Type B pancreatic cell (in vitro differentiated cells): ENCODE measurements around the gene MANBA. TPM values are rescaled to one million over a fixed set of nuclear protein-coding genes. Genes with fewer than 3 reads are reported as not detected.

Source experiments
- DNase-seq: peaks from one replicate; pipeline ENCODE4 v3.0.0; 2021; ENCODE audit warnings: mixed read lengths; ENCODE audit not compliant: unreplicated experiment; ENCODE audit errors: extremely low spot score
- H3K27ac Mint-ChIP-seq: 2 replicates; pipeline ENCODE4 v1.8.0; 2021; ENCODE audit warnings: mild to moderate bottlenecking, mixed read lengths
- H3K27me3 Mint-ChIP-seq: 2 replicates; pipeline ENCODE4 v1.8.0; 2021; ENCODE audit warnings: mixed read lengths
- H3K36me3 Mint-ChIP-seq: 2 replicates; pipeline ENCODE4 v1.8.0; 2021; ENCODE audit warnings: mixed read lengths
- H3K4me1 Mint-ChIP-seq: one replicate; pipeline ENCODE4 v1.8.0; 2021; ENCODE audit warnings: mixed read lengths; ENCODE audit not compliant: unreplicated experiment
- H3K4me3 Mint-ChIP-seq: 2 replicates; pipeline ENCODE4 v1.8.0; 2021; ENCODE audit warnings: mild to moderate bottlenecking, mixed read lengths
- H3K9me3 Mint-ChIP-seq: 2 replicates; pipeline ENCODE4 v1.8.0; 2021; ENCODE audit warnings: mixed read lengths
- total RNA-seq: library from RNA; stranded (reverse); gene quantifications from 2 replicates; pipeline ENCODE4 v1.2.1, GENCODE V29; 2021; ENCODE audit warnings: low replicate concordance
- TF ChIP-seq, protein P1 (sequence below): fragments of 200-600 bp; sonication (generic); conservative IDR thresholded peaks from 2 replicates; pipeline ENCODE4 v1.5.0; 2021; ENCODE audit warnings: antibody characterized with exemption, mild to moderate bottlenecking

Gene MANBA
- total RNA-seq, 1 donor from 2014 or later, result 32.4 TPM

DNA sequence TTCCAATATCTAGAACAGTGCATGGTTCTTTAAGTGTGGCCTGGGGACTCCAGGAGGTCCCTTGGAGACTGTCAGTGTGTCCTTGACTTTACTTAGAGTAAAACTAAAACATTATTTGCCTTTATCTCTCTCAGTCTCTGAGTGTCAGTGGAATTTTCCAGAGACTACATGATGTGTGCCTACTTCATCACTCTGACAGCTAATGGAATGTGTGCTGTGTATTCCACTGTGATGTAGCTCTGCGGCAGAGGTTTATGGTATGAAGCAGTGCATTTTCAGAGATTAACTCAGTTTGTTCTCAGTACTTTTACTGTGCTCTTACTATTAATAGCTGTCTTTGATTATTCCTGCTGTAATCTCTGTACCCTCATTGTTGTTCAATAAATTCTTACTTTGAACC is 85.6 kb downstream of the MANBA start:
- Mint-ChIP-seq H3K27me3 (no peaks in the 10 kb centered on the region), H3K9me3 (no peaks in the 10 kb centered on the region), H3K4me3 (no peak overlapping the region), H3K27ac (peak overlapping the region; percentile 14), H3K4me1 (peaks cover 11% of the 10 kb centered on the region), H3K36me3 (peaks cover 7% of the 10 kb centered on the region)
- TF ChIP-seq, protein P1, sequence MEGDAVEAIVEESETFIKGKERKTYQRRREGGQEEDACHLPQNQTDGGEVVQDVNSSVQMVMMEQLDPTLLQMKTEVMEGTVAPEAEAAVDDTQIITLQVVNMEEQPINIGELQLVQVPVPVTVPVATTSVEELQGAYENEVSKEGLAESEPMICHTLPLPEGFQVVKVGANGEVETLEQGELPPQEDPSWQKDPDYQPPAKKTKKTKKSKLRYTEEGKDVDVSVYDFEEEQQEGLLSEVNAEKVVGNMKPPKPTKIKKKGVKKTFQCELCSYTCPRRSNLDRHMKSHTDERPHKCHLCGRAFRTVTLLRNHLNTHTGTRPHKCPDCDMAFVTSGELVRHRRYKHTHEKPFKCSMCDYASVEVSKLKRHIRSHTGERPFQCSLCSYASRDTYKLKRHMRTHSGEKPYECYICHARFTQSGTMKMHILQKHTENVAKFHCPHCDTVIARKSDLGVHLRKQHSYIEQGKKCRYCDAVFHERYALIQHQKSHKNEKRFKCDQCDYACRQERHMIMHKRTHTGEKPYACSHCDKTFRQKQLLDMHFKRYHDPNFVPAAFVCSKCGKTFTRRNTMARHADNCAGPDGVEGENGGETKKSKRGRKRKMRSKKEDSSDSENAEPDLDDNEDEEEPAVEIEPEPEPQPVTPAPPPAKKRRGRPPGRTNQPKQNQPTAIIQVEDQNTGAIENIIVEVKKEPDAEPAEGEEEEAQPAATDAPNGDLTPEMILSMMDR, result no peak
- DNase-seq, result no peak

DNA sequence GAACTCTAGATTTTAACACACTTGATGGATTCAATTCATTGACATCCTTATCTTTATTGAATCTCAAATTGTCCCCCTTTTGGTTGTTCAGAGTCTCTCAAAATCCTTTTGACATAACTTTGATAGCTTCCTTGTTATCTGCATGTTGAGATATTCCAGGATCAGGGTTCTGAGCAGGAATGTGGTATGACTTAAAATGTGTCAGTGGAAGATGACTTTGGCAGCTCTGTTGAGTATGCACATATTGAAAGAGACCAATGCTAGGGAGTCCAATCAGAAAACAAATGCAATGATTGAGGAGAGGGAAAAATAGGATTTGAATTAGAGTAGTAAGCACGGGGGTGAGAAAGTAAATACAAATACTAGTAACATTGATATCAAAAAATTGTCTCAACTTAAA is 93.8 kb downstream of the MANBA start:
- TF ChIP-seq, protein P1, result no peak
- no peak for DNase-seq
- Mint-ChIP-seq H3K36me3 (peaks cover 5% of the 10 kb centered on the region), H3K27me3 (no peaks in the 10 kb centered on the region), H3K4me3 (no peak overlapping the region), H3K9me3 (no peaks in the 10 kb centered on the region), H3K4me1 (no peaks in the 10 kb centered on the region), H3K27ac (no peak overlapping the region)

DNA sequence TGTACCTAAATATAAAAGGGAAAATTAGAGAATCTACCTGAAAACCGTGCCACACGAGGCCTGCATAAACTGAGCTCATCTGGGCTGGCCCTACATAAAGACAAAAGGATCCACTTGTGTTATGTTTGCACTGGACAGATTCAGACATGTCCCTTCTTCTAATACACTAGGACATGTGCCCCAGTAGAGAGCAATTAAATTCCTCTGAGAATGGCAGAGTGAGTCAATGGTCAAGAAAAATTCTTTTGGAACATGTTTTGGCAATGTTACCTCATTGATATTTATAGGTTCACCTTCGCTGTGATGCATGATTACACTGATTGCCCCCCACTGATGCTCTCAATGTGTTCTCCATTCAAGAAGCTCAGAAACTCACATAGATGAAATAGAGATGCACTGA is 95.2 kb downstream of the MANBA start:
- Mint-ChIP-seq H3K4me3 (no peak overlapping the region), H3K4me1 (no peaks in the 10 kb centered on the region), H3K9me3 (no peaks in the 10 kb centered on the region), H3K27ac (no peak overlapping the region), H3K27me3 (no peaks in the 10 kb centered on the region), H3K36me3 (peaks cover 4% of the 10 kb centered on the region)
- TF ChIP-seq, protein P1, result no peak
- DNase-seq, result no peak

DNA sequence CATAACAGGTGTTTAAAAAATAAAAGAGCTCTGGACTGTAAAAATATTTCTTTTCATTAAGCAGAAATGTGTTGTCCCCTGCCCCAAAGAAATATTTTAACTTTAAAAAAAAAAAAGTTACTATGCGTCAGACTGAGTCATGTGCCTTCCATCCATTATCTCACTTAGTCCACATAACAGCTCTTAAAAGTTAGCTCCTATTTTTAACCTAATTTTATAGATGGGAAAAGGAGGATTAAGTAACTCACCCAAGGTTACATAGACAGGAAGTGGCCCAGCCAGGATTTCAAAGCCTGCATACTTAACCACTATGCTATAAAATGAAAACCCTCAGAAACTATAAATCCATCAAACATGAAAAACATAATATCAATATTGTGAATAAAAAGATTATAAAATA is 97.7 kb downstream of the MANBA start:
- Mint-ChIP-seq H3K4me3 (no peak overlapping the region), H3K36me3 (peaks cover 4% of the 10 kb centered on the region), H3K4me1 (no peaks in the 10 kb centered on the region), H3K27me3 (no peaks in the 10 kb centered on the region), H3K9me3 (no peaks in the 10 kb centered on the region), H3K27ac (no peak overlapping the region)
- no peak for DNase-seq
- TF ChIP-seq, protein P1, result no peak

DNA sequence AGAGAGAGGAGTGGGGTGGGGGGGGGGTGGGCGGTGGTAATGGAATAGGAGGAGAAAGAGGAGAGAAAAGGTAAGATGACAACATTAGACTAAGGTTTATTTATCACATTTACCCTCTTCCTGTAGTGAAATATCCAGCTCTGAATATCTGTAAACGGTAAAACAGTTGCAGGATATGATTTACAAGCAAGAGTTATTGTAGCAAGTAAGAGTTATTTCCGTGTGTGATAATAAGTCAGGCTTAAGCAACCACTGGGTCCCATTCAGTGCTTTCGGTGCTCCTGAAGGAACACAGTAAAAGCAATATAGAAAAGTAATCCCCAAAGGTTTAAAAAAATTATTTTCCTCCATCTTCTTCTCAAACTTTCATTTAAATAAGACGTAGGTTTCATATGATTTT is 103.6 kb downstream of the MANBA start:
- Mint-ChIP-seq H3K27ac (no peak overlapping the region), H3K27me3 (no peaks in the 10 kb centered on the region), H3K36me3 (peaks cover 4% of the 10 kb centered on the region), H3K4me1 (no peaks in the 10 kb centered on the region), H3K4me3 (no peak overlapping the region), H3K9me3 (no peaks in the 10 kb centered on the region)
- DNase-seq, result no peak
- TF ChIP-seq, protein P1, result no peak

DNA sequence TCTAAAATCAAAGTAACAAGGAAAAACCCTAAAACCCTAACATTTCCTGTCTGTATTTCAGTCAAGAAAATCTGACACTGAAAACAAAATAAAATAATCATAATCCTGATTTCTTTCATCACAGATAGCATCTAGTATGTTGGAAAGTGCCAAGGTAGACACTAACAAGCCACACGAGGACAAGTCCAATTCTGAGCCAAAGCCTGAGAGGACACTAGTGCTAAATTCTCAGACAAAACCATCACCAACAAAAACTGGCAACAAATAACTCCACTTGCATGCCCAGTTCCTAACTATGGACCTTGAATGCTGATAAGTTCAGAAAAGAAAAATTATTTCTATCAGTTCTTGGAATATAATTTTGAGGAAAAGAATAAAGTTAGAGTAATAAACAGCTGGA is 113.7 kb downstream of the MANBA start:
- H3K4me1 Mint-ChIP-seq, result no peaks in the 10 kb centered on the region
- TF ChIP-seq, protein P1, result no peak
- peaks cover 16% of the 10 kb centered on the region for H3K36me3 Mint-ChIP-seq
- no peaks in the 10 kb centered on the region for H3K9me3 Mint-ChIP-seq
- H3K27me3 Mint-ChIP-seq, result no peaks in the 10 kb centered on the region
- no peak overlapping the region for H3K4me3 Mint-ChIP-seq
- no peak overlapping the region for H3K27ac Mint-ChIP-seq
- DNase-seq, result no peak
